HG03066 (cell line): Measurements from ENCODE around the gene TMEM38A.

ENCODE experiments used
- ATAC-seq: cut with Tn5 transposase; IDR thresholded peaks from one replicate; pipeline ENCODE4 v1.9.1; 2021; ENCODE audit warnings: low read depth; ENCODE audit not compliant: unreplicated experiment

TMEM38A gene

DNA sequence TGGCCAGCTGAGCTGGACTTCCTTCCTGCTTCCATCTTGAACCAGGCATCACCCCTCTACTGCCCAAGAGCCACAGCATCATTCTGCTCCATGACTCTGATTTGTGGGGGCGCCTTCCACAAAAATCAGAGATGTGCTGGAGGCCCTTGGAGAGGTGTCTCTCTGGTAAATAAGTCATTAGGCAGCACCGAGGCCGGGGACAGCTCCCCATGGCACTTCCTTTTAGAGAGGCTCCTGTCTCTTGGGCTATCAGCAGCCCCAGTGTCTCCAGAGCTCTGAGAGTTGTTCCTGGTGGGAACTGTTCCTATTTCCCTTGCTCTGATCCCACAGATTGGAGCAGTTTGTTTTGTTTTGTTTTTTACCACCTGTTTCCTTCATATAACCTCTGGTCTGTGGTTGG is 78.6 kb downstream of the TMEM38A start:
- no peak for ATAC-seq
